ENCODE results near the gene CCDC174. TPM values are rescaled to one million over a fixed set of nuclear protein-coding genes. Genes with fewer than 3 reads are reported as not detected.

The CCDC174 gene
- total and polyA plus RNA-seq, 2 donors (not counting 3 experiments of a cell fraction or from before 2014, with no cell fraction given), result 4.7 to 16.6 TPM

GRCh38 chr3:14698601-14699244 is 47.2 kb downstream of the CCDC174 start:
- H3K36me3 ChIP-seq (ENCODE audit: control insufficient read depth in 2 of 2, extremely low read depth in 1 of 2, insufficient read depth in 2 of 2, low read length in 2 of 2), result no peaks in the 10 kb centered on the region
- no peak overlapping the region for H3K4me3 ChIP-seq (replicated peaks in 1 of 3; ENCODE audit: insufficient read depth in 1 of 3, low read depth in 1 of 3, low read length in 3 of 3)
- no peaks in the 10 kb centered on the region for H3K9me1 ChIP-seq (replicated peaks; ENCODE audit: control insufficient read depth, extremely low read depth, insufficient read depth, low read length)
- no TSS peak for BruUV-seq (replicated peaks)
- no peak overlapping the region for H3K27ac ChIP-seq (ENCODE audit: insufficient read depth, low read depth, low read length)
- H2AFZ ChIP-seq (ENCODE audit: low read depth, low read length), result no peak overlapping the region
- DNase-seq (ENCODE audit: low read depth, low spot score) (no peak), FAIRE-seq (no peak)
- no peaks in the 10 kb centered on the region for H3K9me3 ChIP-seq (replicated peaks; ENCODE audit: control insufficient read depth, insufficient read depth, low read length)
- ChIA-PET CTCF (no interaction called here), POLR2A (no interaction called here)
- H3K27me3 ChIP-seq (ENCODE audit: control insufficient read depth in 2 of 2, insufficient read depth in 2 of 2, low read length in 2 of 2), result no peaks in the 10 kb centered on the region
- no peaks in the 10 kb centered on the region for H4K20me1 ChIP-seq (replicated peaks; ENCODE audit: control insufficient read depth, extremely low read depth, insufficient read depth, low read length)
- H3K79me2 ChIP-seq (ENCODE audit: control insufficient read depth, insufficient read depth, low read length), result no peaks in the 10 kb centered on the region
- intact Hi-C loops (cut with micrococcal nuclease) (no loop called here), dilution Hi-C loops (cut with MboI; ENCODE audit: extremely low pct_ligation_motif_present, low sequenced_read_pairs) (no loop called here)
- no peak overlapping the region for H3K9ac ChIP-seq (replicated peaks; ENCODE audit: extremely low read depth, insufficient read depth, low read length)
- H3K4me1 ChIP-seq (ENCODE audit: control insufficient read depth, extremely low read depth, insufficient read depth, low read length), result no peaks in the 10 kb centered on the region
- H3K4me2 ChIP-seq (ENCODE audit: insufficient read depth, low read length), result no peak overlapping the region
- no peak for TF ChIP-seq GATA2 (IDR thresholded peaks at IDR 0.05; ENCODE audit: insufficient read depth, insufficient read length, low read depth, low read length)
- no peak for TF ChIP-seq POLR2AphosphoS5 (IDR thresholded peaks at IDR 0.05; ENCODE audit: insufficient read depth, low read depth, low read length)
- no peak for TF ChIP-seq MYC (IDR thresholded peaks at IDR 0.05; ENCODE audit: low read depth, low read length)
- TF ChIP-seq JUN (IDR thresholded peaks at IDR 0.05; ENCODE audit: borderline replicate concordance, insufficient read depth, insufficient read length, low read depth), result no peak
- TF ChIP-seq CTCF (IDR thresholded peaks at IDR 0.05; ENCODE audit: extremely low read depth in 1 of 2, insufficient read depth in 1 of 2, low read depth in 1 of 2, low read length in 2 of 2), result no peak
- no peak for TF ChIP-seq POLR2A (IDR thresholded peaks at IDR 0.05; ENCODE audit: low read depth, low read length)
- TF ChIP-seq, protein P1, sequence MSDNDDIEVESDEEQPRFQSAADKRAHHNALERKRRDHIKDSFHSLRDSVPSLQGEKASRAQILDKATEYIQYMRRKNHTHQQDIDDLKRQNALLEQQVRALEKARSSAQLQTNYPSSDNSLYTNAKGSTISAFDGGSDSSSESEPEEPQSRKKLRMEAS (IDR thresholded peaks at IDR 0.05; ENCODE audit: insufficient read depth, insufficient read length), result no peak
- TF ChIP-seq EZH2 (IDR thresholded peaks at IDR 0.05; ENCODE audit: borderline replicate concordance, low read depth, low read length, severe bottlenecking), result no peak
- TF ChIP-seq FOS (IDR thresholded peaks at IDR 0.05; ENCODE audit: borderline replicate concordance, insufficient read depth, low read length), result no peak

Measured in endothelial cell of umbilical vein (primary cell).